ENCODE results near the gene CIT. TPM values are rescaled to one million over a fixed set of nuclear protein-coding genes. Genes with fewer than 3 reads are reported as not detected.

CIT gene
- total RNA-seq, 1 donor from 2014 or later, result 20.6 TPM

- DNase-seq (ENCODE audit: extremely low spot score in 2 of 2), result no peak
- TF ChIP-seq CTCF (IDR thresholded peaks at IDR 0.05), result no peak
- TF ChIP-seq POLR2AphosphoS5 (IDR thresholded peaks at IDR 0.05; ENCODE audit: insufficient read depth in 1 of 2, low read depth in 1 of 2), result no peak
- TF ChIP-seq POLR2A (IDR thresholded peaks at IDR 0.05), result no peak
- intact Hi-C loops (cut with DNase I), result no loop called here
- H3K9me3 ChIP-seq, result no peaks in the 10 kb centered on the region
- H3K4me1 ChIP-seq, result no peaks in the 10 kb centered on the region
- H3K27me3 ChIP-seq, result no peaks in the 10 kb centered on the region
- H3K4me3 ChIP-seq, result no peak overlapping the region
- H3K27ac ChIP-seq, result no peak overlapping the region
- H3K36me3 ChIP-seq, result no peaks in the 10 kb centered on the region
These were observed 151.6 kb downstream of the CIT start for GRCh38 chr12:119725523-119725922.

- Histone ChIP-seq H3K9me3 (no peaks in the 10 kb centered on the region), H3K36me3 (no peaks in the 10 kb centered on the region), H3K4me1 (no peaks in the 10 kb centered on the region), H3K27ac (no peak overlapping the region), H3K4me3 (no peak overlapping the region), H3K27me3 (no peaks in the 10 kb centered on the region)
- TF ChIP-seq POLR2A (IDR thresholded peaks at IDR 0.05), result no peak
- DNase-seq (ENCODE audit: extremely low spot score in 2 of 2), result no peak
- intact Hi-C loops (cut with DNase I), result no loop called here
These were observed 155.8 kb downstream of the CIT start for GRCh38 chr12:119721306-119721705.

- intact Hi-C loops (cut with DNase I), result no loop called here
- no peak for TF ChIP-seq POLR2A (IDR thresholded peaks at IDR 0.05)
- TF ChIP-seq POLR2AphosphoS5 (IDR thresholded peaks at IDR 0.05; ENCODE audit: insufficient read depth in 1 of 2, low read depth in 1 of 2), result no peak
- TF ChIP-seq CTCF (IDR thresholded peaks at IDR 0.05), result no peak
These were observed 156.8 kb downstream of the CIT start for GRCh38 chr12:119720349-119720748.

GRCh38 chr12:119718141-119718540 is 159.0 kb downstream of the CIT start:
- no peaks in the 10 kb centered on the region for H3K36me3 ChIP-seq
- no peaks in the 10 kb centered on the region for H3K4me1 ChIP-seq
- no peak overlapping the region for H3K4me3 ChIP-seq
- intact Hi-C loops (cut with DNase I), result no loop called here
- DNase-seq (ENCODE audit: extremely low spot score in 2 of 2), result no peak
- H3K27ac ChIP-seq, result no peak overlapping the region
- TF ChIP-seq CTCF (IDR thresholded peaks at IDR 0.05), result no peak
- TF ChIP-seq POLR2A (IDR thresholded peaks at IDR 0.05), result no peak
- no peak for TF ChIP-seq POLR2AphosphoS5 (IDR thresholded peaks at IDR 0.05; ENCODE audit: insufficient read depth in 1 of 2, low read depth in 1 of 2)
- no peaks in the 10 kb centered on the region for H3K27me3 ChIP-seq
- H3K9me3 ChIP-seq, result no peaks in the 10 kb centered on the region

More at GRCh38 chr12:119720349-119720748, 156.8 kb downstream of the CIT start:
- no peak for DNase-seq (ENCODE audit: extremely low spot score in 2 of 2)
- H3K27ac ChIP-seq, result no peak overlapping the region
- H3K9me3 ChIP-seq, result no peaks in the 10 kb centered on the region
- no peaks in the 10 kb centered on the region for H3K4me1 ChIP-seq
- H3K27me3 ChIP-seq, result no peaks in the 10 kb centered on the region
- no peaks in the 10 kb centered on the region for H3K36me3 ChIP-seq
- H3K4me3 ChIP-seq, result no peak overlapping the region

GRCh38 chr12:119715268-119715620 is 161.9 kb downstream of the CIT start:
- H3K9me3 ChIP-seq, result no peaks in the 10 kb centered on the region
- H3K36me3 ChIP-seq, result no peaks in the 10 kb centered on the region
- intact Hi-C loops (cut with DNase I), result no loop called here
- TF ChIP-seq CTCF (IDR thresholded peaks at IDR 0.05) (no peak), POLR2A (IDR thresholded peaks at IDR 0.05) (no peak), POLR2AphosphoS5 (IDR thresholded peaks at IDR 0.05; ENCODE audit: insufficient read depth in 1 of 2, low read depth in 1 of 2) (no peak)
- H3K27ac ChIP-seq, result no peak overlapping the region
- no peaks in the 10 kb centered on the region for H3K4me1 ChIP-seq
- H3K4me3 ChIP-seq, result no peak overlapping the region
- DNase-seq (ENCODE audit: extremely low spot score in 2 of 2), result no peak
- no peaks in the 10 kb centered on the region for H3K27me3 ChIP-seq

Measured in vagina (tissue), 2 donors.